Peyer's patch (tissue), 4 donors: ENCODE measurements around the gene PRSS33.

ENCODE experiments used
- POLR2A ChIP-seq, 2 donors: fragments of 450-650 bp; IDR thresholded peaks; one replicate each; pipeline ENCODE4 v1.5.1; 2017; ENCODE audit warnings: antibody characterized with exemption in 2 of 2, mild to moderate bottlenecking in 2 of 2, moderate library complexity in 2 of 2
- TF ChIP-seq, protein P1 (sequence below), 6 experiments: fragments of 450-650 bp in 4 of 6; fragments of 200-600 bp in 2 of 6; sonication (generic) in 1 of 6; IDR thresholded peaks; one replicate each; pipeline ENCODE4 v1.5.1; 2017 to 2019; ENCODE audit warnings: antibody characterized with exemption in 6 of 6, mild to moderate bottlenecking in 3 of 6, moderate library complexity in 1 of 6

- TF ChIP-seq, protein P1, sequence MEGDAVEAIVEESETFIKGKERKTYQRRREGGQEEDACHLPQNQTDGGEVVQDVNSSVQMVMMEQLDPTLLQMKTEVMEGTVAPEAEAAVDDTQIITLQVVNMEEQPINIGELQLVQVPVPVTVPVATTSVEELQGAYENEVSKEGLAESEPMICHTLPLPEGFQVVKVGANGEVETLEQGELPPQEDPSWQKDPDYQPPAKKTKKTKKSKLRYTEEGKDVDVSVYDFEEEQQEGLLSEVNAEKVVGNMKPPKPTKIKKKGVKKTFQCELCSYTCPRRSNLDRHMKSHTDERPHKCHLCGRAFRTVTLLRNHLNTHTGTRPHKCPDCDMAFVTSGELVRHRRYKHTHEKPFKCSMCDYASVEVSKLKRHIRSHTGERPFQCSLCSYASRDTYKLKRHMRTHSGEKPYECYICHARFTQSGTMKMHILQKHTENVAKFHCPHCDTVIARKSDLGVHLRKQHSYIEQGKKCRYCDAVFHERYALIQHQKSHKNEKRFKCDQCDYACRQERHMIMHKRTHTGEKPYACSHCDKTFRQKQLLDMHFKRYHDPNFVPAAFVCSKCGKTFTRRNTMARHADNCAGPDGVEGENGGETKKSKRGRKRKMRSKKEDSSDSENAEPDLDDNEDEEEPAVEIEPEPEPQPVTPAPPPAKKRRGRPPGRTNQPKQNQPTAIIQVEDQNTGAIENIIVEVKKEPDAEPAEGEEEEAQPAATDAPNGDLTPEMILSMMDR (IDR thresholded peaks at IDR 0.05): no peak
- TF ChIP-seq POLR2A (IDR thresholded peaks at IDR 0.05): no peak
These were observed 20.8 kb downstream of the PRSS33 start for GRCh38 chr16:2766430-2767139.
